ENCODE measurements around the gene CIAO1.
"Not testable (repeated sequence)": the region's sequence is repeated elsewhere in the genome, so short reads cannot be mapped to it uniquely, and the experiment has no call there.

CIAO1 gene

DNA sequence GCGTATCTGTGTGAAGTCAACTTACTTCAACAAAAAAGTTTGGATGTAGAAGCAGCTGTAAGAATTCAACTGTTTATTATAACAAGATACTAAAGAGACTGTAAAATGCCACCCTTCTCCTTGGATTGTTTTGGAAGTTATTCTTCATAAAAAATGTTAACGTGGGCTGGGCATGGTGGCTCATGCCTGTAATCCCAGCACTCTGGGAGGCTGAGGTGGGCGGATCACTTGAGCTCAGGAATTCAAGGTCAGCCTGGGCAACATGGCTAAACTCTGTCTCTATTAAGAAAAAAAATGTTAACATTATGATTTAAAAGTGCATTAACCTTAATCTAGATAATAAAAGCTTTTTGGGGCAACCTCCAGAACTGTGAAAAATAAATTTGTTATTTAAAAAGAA lies 7.7 kb downstream of the CIAO1 start:
- TF ChIP-seq, protein P1, sequence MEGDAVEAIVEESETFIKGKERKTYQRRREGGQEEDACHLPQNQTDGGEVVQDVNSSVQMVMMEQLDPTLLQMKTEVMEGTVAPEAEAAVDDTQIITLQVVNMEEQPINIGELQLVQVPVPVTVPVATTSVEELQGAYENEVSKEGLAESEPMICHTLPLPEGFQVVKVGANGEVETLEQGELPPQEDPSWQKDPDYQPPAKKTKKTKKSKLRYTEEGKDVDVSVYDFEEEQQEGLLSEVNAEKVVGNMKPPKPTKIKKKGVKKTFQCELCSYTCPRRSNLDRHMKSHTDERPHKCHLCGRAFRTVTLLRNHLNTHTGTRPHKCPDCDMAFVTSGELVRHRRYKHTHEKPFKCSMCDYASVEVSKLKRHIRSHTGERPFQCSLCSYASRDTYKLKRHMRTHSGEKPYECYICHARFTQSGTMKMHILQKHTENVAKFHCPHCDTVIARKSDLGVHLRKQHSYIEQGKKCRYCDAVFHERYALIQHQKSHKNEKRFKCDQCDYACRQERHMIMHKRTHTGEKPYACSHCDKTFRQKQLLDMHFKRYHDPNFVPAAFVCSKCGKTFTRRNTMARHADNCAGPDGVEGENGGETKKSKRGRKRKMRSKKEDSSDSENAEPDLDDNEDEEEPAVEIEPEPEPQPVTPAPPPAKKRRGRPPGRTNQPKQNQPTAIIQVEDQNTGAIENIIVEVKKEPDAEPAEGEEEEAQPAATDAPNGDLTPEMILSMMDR (IDR thresholded peaks at IDR 0.05; ENCODE audit: low read depth, low read length): no peak
- H3K4me3 ChIP-seq (replicated peaks in 1 of 2; ENCODE audit: low read depth in 2 of 2, low read length in 2 of 2): no peak overlapping the region
- no peak for DNase-seq (ENCODE audit: low read depth in 2 of 2)

DNA sequence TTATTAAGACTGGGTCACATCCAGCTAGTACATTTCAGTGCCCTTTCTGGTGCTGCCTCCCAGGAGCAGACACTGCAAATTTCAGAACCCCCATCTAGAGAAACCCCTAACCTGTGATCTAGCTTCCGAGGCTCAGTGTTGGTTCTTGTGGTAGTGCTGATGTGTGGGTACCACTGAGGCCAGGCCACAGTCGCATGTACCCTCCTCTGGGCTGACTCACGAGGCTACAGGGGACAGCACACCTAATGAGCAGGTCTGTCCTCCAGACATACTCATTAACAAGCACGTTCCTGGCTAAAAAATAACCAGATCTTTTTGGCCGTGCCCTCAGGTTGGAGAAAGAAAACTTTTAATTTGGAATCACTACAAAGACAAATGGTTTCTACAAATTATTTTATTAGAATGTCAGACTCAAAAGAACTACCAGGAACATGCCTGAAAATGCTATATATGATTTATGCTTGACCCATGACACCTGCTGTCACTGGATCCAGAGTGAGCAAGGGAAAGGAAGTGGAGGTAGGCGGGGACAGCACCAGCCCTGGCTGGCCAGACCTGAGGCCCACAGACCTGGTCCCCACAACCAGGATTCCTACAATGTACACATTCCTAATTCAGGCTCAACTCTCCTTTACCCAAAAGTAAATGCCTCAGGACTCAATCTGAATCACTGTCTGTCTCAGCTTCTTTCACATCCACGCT lies 8.5 kb downstream of the CIAO1 start:
- no peak overlapping the region for H3K4me3 ChIP-seq (replicated peaks in 1 of 2; ENCODE audit: low read depth in 2 of 2, low read length in 2 of 2)
- TF ChIP-seq, protein P1 (IDR thresholded peaks at IDR 0.05; ENCODE audit: low read depth, low read length): no peak
- no peak for DNase-seq (ENCODE audit: low read depth in 2 of 2)

DNA sequence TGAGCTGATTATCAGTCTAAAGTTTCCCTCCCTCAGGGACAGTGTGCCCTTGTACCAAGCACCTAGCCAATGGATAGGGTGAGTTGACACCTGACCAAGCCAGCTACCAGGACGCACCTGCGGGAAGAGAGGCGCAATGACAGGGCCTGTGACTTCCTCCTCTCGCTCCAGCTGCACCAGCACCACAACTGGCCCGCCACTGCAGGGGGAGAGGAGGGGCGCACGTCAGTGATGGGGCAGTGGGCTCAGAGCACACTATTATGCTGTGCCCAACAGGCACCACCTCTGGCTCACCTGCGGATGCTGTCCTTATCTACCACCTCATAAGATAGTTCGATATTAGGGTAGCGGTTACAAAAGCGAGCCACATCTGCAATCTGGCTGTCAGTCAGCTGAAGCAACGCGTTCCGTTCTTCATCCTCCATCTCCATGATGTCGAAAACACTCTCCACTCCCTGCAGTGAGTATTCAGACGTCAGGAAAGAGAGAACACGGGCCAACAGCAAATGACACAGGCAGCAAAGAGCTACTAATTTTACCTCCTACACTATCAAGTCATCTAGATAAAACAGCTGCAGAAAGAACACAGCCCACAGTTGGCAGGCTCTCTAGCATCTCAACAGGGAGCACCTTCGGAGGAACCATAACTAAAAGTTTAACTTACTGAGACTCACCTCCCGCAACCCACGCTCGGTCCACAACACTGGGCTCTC lies 10.9 kb downstream of the CIAO1 start:
- TF ChIP-seq, protein P1 (IDR thresholded peaks at IDR 0.05; ENCODE audit: low read depth, low read length): no peak
- no peak for DNase-seq (ENCODE audit: low read depth in 2 of 2)

DNA sequence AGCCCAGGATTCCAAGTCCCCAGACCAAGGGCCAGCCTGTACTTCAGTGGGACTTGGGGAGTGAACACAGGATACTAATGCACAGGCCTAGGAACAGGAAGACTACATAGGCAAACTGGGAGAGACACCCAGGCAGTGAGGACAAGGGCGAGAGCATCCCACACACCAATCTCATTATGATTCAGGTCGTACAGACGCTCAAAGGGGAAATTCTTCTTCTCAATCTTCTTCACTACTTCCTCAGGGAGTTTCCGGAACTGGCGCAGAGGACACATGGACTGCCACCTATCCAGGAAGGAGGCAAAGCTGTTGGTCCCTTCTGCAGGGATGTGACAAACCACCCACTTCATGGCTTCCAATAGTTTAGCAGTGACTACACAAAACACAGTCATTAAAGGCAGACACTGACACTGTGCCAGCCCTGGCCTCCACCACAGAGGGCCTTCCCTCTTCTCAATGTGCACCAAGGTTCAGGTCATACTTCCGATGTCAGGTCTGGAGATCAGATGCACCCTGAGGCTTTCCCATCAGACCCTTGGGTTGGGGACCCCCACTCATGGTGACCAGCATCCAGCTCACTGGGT lies 21.3 kb downstream of the CIAO1 start:
- no peak overlapping the region for H3K4me3 ChIP-seq (replicated peaks in 1 of 2; ENCODE audit: low read depth in 2 of 2, low read length in 2 of 2)
- TF ChIP-seq, protein P1 (IDR thresholded peaks at IDR 0.05; ENCODE audit: low read depth, low read length): no peak
- DNase-seq (ENCODE audit: low read depth in 2 of 2): no peak

More for the DNA sequence above, 10.9 kb downstream of the CIAO1 start:
- H3K4me3 ChIP-seq (replicated peaks in 1 of 2; ENCODE audit: low read depth in 2 of 2, low read length in 2 of 2): no peak overlapping the region

DNA sequence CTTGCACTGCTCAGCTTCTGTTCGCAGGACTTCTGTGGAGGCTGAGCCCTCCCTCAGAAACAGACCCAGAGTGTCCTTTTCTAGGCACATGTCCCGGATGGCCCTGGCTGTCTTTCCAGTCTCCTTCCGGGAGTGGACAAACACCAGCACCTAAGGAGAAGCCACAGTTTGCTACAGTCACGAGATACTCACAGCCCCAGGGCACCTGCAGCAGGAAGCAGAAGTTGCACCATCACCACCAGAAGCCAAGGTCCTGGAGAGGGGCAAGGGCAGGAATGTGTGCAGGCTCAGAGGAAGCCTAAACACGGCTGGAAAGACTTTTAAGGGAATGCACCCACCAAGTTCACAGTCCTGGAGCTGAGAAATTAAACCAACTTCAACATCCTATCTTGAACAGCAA lies 25.7 kb downstream of the CIAO1 start:
- H3K4me3 ChIP-seq (replicated peaks in 1 of 2; ENCODE audit: low read depth in 2 of 2, low read length in 2 of 2): no peak overlapping the region
- TF ChIP-seq, protein P1 (IDR thresholded peaks at IDR 0.05; ENCODE audit: low read depth, low read length): no peak
- no peak for DNase-seq (ENCODE audit: low read depth in 2 of 2)

DNA sequence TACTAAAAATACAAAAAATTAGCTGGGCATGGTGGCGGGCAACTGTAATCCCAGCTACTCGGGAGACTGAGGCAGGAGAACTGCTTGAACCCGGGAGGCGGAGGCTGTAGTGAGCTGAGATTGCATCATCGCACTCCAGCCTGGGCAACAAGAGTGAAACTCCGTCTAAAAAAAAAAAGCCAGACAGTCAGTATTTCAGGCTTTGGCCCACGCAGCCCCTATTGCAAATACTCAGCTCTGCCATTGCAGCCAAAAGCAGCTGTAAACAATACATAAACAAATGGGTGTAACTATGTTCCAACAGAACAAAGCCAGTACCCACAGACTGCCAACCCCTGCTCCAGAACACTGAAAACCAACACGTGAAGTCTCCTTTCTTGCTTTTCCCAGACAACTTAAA lies 28.2 kb downstream of the CIAO1 start:
- H3K4me3 ChIP-seq (replicated peaks in 1 of 2; ENCODE audit: low read depth in 2 of 2, low read length in 2 of 2); DNase-seq (ENCODE audit: low read depth in 2 of 2): not testable (repeated sequence)

DNA sequence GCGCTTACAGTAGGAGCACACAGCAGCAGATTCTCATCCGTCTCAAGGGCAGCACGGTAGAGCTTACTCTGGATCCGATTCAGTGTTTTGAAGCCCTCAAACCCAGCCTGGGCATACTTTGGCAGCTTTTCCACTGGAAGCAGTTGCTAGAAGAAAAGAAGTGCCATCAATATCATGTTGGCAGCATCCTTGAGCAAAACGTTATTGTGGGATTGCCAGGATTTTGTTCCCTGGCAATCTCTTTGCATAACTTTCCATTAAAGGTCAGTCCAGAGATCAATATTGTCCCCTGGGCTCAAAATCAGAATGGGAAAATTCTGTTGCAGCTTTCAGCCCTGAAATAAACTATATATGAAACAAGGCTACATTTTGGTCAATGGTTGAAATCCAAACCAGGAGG lies 30.9 kb downstream of the CIAO1 start:
- DNase-seq (ENCODE audit: low read depth in 2 of 2): no peak
- TF ChIP-seq, protein P1 (IDR thresholded peaks at IDR 0.05; ENCODE audit: low read depth, low read length): no peak
- no peak overlapping the region for H3K4me3 ChIP-seq (replicated peaks in 1 of 2; ENCODE audit: low read depth in 2 of 2, low read length in 2 of 2)

Data from cardiac fibroblast (primary cell).